Stomach (tissue), 4 donors: Measurements from ENCODE around the gene ATL2.

Experiments used
- EP300 ChIP-seq: sonication (generic); formaldehyde crosslinking; IDR thresholded peaks from one replicate; pipeline ENCODE4 v1.6.1; 2017; ENCODE audit warnings: antibody characterized with exemption
- POLR2A ChIP-seq, 4 donors: fragments of 450-650 bp; IDR thresholded peaks; one replicate each; pipeline ENCODE4 v1.6.1; 2016; ENCODE audit warnings: antibody characterized with exemption in 4 of 4, control low read depth in 2 of 4, mild to moderate bottlenecking in 1 of 4, moderate library complexity in 1 of 4
- POLR2AphosphoS5 ChIP-seq, 3 donors: sonication (generic); formaldehyde crosslinking; IDR thresholded peaks; one replicate each; pipeline ENCODE4 v1.6.1; 2016; ENCODE audit warnings: antibody characterized with exemption in 3 of 3
- TF ChIP-seq, protein P1 (sequence below), 7 experiments: fragments of 450-650 bp in 4 of 7; fragments of 200-600 bp in 3 of 7; sonication (generic) in 3 of 7; IDR thresholded peaks; one replicate each; pipeline ENCODE4 v1.5.1; 2016 to 2019; ENCODE audit warnings: antibody characterized with exemption in 7 of 7, control low read depth in 2 of 7, mild to moderate bottlenecking in 1 of 7

DNA sequence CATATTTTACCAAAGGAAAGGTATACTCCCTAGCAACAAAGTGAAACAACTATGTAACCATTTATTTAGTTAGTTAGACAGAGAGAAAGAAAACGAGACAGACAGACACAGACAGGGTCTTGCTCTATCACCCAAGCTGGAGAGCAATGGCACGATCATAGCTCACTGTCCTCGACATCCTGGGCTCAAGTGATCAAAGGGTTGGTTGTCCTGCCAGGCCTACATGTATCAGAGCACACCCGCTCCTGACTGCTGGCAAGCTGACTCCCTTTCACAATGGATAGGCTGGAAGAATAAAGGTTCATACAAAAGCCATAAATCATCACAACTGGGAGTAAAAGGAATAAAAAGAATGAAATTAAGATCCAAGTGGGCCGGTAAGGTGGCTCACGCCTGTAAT, 53.5 kb downstream of the ATL2 start:
- TF ChIP-seq, protein P1, sequence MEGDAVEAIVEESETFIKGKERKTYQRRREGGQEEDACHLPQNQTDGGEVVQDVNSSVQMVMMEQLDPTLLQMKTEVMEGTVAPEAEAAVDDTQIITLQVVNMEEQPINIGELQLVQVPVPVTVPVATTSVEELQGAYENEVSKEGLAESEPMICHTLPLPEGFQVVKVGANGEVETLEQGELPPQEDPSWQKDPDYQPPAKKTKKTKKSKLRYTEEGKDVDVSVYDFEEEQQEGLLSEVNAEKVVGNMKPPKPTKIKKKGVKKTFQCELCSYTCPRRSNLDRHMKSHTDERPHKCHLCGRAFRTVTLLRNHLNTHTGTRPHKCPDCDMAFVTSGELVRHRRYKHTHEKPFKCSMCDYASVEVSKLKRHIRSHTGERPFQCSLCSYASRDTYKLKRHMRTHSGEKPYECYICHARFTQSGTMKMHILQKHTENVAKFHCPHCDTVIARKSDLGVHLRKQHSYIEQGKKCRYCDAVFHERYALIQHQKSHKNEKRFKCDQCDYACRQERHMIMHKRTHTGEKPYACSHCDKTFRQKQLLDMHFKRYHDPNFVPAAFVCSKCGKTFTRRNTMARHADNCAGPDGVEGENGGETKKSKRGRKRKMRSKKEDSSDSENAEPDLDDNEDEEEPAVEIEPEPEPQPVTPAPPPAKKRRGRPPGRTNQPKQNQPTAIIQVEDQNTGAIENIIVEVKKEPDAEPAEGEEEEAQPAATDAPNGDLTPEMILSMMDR (IDR thresholded peaks at IDR 0.05), result no peak
- TF ChIP-seq POLR2A (IDR thresholded peaks at IDR 0.05), result no peak
- TF ChIP-seq POLR2AphosphoS5 (IDR thresholded peaks at IDR 0.05), result no peak
- no peak for TF ChIP-seq EP300
